Right hindlimb (tissue), 1 donor: ENCODE measurements around the gene ABCA3.

ENCODE experiments used
- DNase-seq: peaks from one replicate; pipeline ENCODE4 v3.0.0-alpha.2; 2018

ABCA3 gene

DNA sequence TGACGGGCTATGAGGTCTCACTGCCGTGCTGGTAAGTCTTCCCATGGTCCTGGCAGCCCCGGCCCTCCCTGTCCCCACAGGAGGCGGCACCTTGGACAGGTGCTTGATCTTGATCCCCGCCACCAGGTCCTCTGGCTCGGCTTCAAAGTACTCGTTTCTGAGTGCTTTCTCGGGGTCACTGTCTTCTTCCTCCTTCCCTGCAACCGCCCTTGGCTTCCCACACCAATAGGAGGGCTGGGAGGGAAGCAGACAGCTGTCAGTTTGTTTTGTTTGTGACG is 40.7 kb downstream of the ABCA3 start:
- DNase-seq, result peak; percentile 9

DNA sequence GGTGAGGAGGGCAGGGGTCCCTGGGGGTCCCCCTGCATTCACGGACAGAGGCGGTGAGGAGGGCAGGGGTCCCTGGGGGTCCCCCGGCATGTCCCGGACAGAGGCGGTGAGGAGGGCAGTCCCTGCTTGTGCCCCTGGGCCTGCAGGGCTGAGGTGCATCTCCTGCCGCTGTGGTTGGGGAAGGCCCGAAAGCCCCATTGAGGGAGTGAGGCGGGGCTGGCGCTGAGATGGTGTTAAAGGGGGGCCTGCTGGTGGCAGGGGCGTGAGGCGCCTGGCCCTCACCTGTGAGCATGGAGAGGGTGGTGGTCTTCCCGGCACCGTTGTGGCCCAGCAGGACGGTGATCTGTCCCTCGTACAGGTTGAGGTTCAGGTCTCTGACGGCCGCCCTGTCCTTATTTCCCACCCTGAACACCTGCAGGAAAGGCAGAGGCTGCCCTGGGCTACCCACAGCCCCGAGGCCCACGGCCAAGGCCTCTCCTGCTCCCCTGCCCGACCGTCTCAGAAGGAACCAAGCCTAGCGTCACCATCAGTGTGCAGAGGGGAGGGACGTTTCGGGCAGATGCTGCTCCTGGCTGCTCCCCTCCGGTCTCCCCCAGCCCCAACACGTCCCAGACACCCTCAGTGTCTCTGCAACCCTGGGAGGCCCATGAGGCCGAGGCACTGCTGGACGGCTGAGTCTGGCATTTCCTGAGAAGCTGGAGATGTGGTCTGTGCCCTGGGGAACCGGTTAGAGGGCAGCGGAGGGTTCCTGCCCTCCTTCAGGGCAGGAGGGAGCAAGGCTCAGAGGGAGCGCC is 41.2 kb downstream of the ABCA3 start:
- DNase-seq, result no peak

DNA sequence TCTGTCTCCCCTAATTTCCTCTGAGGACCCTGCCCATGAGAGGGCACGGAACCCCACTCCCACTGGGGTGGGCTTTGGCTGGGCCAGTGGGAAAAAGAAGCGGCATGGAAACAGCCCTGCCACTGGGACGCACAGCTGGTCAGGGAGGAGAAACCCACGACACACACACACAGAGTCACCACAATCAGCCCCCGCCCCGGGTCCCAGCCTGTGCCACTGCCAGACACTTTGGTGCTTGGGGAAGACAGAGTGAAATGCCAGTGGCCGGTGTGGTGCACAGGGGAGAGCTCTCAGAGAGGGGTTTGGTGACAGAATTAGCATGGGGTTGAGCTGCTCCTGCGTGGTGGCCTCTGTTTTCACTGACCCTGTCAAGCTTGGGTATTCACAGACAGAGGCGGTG is 41.9 kb downstream of the ABCA3 start:
- DNase-seq, result no peak

DNA sequence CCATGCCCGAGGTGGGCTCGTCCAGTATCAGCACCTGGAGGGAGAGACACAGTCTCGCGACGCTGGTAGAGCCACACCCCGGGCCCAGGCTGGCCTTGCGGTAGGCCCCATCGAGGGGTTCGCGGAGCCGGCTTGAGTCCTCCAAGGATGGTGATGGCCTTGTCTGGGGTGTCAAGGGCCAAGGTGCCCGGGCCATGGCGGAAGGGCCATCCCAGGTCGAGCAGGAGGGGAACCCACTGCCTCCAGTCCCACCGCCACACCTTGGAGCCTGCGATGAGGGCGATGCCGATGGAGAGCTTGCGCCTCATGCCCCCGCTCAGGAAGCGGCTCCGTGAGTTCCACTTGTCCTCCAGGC is 43.0 kb downstream of the ABCA3 start:
- DNase-seq, result no peak

DNA sequence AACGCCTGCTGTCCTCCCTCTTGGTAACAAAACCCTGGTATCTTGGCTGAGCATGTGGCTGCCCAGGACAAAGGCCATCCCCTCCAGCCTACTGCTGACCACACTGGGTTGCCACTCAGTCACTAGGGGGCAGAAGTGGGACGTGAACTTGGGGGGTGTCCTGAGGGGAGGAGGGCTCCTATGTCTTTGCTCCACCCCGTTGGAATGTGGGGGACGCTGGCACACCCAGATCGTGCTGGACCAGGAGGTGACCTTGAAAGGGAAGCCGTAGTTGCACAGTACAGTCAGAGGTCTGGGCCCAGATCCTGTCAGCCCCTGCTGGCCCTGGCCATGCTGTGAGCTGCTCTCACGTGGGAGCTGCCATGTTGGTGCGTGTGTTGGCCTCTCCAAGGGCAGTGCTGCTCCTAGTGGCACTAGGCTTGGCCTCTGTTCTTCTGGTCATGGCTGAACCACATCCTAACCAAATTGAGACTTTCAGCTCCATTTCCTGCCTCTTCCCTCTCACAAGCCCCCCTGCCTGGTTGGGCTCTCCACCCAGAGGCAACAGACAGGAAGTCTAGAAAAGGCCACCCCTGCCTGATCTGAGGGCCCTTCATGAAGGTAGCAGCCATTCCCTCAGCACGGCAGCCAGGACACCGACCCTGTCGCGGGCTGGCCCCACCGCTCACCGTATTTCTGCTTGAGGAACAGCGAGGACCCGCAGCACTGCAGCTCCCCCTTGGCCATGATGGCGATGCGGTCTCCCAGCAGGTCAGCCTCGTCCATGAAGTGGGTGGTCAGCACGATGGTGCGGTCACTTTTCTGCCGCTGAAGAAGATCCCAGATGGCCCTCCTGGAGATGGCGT is 43.6 kb downstream of the ABCA3 start:
- DNase-seq, result peak; percentile 28

DNA sequence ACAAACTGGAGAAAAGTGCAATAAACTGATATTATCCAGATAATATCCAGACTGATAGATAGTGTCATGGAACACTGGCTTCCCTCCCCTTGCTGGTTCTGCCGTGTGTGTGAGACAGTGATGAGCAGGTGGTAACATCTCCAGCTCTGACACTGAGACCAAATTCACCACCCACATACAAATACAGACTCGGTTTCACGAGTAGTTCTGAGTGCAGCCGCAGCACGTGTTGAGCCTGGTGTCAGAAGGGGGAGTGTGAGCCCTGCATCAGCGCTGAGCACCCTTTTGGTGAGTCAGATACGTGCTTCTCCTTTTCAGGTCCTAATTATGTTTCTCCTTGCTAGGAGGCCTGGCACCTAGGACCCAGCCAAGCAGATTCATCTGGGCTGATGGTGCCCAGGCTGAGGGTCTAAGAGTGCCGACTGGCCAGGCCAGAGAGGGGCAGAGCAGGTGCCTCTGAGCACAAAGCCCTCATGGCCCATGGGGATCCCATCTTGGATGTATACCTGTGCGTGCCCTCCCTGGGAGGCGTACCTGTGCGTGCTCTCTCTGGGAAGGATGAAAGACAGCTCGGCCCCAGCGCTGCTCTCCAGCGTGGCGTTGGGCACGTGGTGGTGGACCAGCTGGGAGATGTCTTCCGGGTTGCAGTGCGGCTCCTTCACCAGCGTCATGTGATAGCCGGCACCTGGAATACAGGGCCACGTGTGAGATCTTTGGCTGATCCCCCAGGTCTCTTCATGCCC is 45.3 kb downstream of the ABCA3 start:
- DNase-seq, result peak; percentile 11

DNA sequence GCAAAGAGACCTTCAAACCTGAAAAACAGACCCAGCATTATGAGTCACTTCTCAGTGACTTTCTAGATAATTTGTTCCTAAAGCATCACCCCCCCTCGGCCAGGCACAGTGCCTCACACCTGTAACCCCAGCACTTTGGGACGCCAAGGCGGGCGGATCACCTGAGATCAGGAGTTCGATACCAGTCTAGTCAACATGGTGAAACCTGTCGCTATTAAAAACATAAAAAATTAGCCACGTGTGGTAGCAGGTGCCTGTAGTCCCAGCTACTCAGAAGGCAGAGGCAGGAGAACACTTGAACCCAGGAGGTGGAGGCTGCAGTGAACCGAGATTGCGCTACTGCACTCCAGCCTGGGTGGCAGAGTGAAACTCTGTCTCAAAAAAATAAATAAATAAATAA is 48.3 kb downstream of the ABCA3 start:
- DNase-seq, result no peak

DNA sequence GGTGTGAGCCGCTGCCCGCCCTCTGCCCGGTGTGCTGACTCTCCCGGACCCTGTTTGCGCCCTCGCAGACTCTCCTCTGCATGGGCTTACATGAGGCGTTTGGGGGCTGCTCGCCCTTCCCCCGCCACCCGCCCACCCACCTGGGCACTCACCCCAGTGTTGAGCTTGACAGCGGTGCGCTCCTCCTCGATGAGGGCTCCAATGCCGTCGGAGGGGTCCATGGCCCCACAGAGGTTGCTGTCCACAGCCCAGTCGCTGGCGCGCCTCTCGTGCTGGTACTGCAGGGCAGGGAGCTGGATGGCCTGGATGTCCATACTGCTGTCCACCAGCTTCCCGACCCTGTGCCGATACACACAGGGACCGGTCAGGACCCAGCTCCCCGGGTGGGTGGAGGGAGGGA is 51.2 kb downstream of the ABCA3 start:
- DNase-seq, result no peak

DNA sequence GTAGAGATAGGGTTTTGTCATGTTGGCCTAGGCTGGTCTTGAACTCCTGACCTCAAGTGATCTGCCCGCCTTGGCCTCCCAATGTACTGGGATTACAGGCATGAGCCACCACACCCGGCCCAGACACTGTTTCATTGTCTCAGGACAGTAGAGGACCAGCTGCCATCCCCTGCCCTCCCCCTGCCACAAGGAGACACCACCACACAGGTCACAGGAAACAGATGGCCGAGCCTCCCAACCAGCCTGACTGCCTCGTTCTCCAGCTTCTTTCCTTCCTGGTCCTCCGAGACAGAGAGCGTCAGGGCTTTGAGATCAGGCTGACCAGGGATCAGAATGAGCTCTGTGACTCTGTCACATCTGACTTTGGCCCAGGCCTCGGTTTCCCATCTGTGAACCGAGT is 51.8 kb downstream of the ABCA3 start:
- DNase-seq, result no peak

DNA sequence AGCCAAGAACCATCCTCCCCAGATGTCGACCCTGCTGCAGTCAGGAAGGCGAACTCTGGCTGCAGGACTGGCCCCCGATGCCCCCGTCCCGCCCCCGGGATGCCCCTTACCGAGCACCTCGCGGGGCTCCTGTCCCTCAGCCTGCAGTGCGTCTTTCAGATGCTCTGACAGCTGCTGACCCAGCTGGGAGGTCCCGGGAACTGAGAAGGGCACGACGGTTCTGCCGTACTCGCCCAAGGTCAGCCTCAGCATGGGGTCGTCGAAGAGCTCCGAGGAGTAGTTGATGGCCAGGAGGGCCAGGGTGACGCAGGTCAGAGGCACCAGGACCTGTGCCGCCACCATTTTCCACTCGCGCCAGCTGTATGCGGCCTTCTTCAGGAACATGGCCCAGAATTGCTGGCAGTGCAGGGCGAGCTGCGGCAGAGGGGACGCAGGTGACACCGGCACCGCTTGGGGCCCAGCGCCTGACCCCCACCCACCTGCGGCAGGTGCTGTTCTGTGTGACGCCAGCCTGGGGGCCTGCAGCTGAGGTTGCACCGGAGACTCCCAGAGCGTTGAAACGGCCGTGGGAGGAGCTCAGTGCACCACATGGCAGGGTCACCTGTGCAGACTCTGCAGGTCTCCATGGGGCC is 52.5 kb downstream of the ABCA3 start:
- no peak for DNase-seq

DNA sequence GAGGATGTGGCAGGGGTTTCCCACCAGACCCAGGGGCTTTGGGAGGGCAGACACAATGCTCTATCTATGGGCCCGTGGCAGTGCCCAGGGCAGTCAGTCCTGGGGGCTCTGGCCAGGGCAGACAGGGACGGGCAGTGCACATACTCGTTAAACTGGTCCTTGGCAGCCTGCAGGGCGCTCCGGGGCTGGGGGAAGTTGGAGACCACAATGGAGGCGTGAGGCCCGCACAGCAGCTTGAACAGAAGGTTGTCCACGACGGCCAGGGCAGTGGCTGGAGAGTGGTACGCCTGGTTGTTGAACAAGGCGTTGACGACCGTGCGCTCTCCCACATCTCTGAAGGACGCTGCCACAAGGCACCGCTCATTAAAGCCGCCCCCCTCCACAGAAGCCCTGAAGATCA is 54.0 kb downstream of the ABCA3 start:
- peak; percentile 12 for DNase-seq

DNA sequence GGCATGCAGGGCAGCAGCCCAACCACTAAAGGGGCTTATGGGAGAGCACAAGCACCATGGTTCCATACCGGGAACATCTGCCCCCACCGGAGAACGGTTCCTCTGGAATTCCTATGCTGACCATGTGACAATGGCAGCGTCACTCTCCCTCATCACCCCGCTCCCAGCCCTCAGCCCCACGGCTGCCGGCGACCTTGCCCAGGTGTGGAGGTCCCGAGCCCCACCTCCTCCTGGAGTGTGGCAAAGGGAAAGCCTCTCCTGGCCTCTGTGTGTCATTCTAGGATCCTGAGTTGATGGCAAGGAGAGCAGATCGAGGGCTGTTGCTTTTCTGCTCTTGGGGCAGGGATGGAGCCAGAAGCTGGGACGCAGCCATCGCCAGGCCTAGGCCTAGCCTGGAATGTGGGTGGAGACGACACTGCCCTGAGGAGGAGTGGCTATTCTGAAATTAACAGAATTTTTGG is 54.8 kb downstream of the ABCA3 start:
- no peak for DNase-seq

DNA sequence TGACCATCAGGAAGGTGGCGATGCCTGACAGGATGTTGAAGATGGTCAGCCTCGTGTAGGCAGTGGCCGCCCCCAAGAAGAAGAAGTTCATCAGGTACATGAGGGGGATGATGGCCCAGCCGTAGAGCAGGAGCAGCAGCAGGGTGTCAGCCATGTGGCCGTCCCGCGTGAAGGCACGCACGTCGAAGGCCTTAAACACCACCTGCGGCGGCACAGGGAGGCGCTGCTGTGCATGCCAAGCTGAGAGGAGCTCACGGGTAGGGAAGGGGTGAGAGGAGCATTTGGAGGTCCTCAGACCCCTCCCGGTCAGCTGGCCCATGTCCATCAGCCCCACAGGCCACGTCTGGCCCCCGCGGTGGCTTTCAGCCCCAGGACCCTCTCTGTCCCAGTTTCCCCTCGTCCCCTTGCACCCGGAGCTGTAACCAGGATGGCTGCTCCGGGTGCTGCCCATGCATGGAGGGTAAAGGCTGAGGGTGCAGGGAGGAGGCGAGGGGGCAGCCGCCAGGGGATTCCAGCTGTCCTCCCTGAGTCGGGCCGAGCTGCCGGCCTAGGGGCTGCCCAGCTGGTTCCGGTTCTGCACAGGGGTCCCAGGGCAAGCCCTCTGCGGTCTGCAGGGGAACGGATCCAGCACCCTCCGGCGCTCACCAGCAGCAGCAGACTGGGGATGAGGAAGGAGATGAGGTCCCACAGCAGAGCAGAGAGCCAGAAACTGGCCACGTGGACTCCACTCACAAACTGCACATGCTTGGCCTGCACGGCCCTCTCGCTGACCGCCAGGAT is 55.5 kb downstream of the ABCA3 start:
- no peak for DNase-seq

DNA sequence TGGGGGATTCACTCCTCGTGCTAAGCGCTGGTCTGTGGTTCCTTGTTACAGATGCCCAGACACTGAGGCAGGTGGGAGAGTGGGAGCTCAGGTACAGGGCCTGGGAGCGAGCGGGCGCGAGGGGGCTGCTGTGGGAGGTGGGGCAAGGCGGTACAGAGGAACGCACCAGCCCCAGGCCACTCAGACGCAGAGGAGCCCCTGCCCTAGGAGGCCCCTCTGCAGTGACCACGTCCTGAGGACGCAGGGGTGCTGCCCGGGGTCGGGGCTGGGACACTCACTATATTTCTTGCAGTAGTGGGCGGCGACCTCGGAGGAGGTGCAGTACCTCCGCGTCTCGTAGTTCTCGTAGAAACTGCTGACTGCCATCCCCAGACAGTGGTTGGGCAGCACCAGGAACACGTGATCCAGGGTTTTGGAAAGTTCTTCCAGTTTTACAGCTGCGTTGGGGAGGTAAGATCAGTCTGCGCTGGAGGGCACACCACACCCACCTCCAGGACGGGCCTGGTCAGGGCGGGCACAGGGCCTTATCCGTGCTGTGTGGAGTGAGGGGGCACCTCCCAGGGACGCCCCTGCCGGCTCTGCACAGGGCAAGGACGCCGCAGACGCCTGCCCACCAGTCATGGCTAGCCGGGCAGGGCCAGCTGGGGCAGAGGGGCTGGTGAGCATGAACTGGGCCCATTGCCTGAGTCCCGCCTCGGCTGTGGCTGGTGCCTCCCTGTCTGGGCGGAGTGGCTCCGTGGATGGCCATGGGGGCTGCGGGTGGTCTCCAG is 56.3 kb downstream of the ABCA3 start:
- no peak for DNase-seq

DNA sequence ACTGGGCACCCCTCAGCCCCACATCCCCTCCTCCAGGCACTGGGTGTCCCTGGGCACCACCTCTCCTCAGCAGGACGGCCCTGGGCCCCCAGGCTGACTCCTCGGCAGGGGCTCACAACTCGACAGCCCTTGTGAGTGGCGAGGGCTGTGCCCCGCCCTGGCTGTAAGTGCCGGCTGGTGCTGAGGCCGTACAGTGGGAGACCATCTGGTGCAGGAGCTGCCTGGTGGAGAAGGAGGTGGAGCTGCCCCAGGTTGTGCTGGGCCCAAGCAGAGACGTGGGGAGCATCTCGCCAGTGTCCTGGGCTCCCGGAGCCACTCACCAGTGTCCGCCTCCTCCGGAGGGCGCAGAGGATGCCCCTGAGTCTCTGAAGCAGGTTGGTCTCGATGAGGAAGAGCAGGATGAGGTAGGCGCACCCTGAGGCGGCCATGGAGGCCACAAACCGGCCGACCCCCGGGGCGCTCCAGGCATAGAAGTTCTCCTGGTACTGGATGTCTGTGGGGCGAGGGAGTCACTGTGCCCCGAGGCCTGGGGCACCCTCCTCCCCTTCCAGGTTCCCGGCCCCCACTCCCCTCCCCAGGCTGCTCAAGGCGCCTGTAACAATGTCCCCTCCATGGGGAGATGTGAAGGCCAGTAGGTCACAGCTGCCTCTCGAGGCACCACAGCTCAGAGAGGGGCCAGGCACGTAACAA is 57.5 kb downstream of the ABCA3 start:
- DNase-seq, result no peak

DNA sequence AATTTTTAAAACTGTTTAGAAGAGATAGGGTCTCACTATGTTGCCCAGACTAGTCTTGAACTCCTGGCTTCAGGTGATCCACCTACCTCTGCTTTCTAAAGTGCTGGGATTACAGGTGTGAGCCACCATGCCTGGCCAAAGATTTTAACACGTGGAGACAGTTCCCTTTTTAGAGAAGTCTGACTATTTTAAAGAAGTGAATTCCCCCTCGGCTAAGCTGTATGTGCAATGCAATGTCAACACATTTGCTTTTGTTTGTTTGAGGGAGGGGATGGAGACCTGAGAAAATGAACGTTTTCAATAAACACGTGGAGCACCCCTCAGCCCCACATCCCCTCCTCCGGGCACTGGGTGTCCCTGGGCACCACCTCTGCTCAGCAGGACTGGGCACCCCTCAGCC is 58.3 kb downstream of the ABCA3 start:
- no peak for DNase-seq

DNA sequence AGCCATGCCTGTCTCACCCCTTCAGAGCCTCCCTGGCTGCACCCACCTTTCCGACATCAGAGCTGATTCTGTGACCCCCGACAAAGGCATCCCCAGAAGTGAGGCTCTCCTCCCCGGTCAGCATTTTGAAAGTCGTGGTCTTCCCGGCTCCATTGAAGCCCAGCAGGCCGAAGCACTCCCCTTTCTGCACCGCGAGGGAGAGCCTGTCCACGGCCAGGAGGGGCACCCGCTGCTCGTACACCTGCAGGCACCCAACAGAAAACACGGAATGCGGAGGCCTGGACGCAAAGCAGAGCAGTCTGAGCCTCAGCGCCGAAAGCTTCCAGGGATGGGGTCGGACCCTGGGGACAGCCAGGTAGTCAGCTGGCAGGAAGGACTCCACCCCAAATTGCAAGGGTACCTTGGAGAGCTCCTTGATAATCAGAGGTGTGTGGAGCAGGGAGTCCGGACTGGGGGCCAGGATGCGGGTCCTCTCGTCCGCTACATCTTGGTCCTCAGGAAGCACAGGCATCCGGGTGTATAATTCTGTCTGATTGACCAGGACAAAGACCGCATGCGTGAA is 59.5 kb downstream of the ABCA3 start:
- no peak for DNase-seq

DNA sequence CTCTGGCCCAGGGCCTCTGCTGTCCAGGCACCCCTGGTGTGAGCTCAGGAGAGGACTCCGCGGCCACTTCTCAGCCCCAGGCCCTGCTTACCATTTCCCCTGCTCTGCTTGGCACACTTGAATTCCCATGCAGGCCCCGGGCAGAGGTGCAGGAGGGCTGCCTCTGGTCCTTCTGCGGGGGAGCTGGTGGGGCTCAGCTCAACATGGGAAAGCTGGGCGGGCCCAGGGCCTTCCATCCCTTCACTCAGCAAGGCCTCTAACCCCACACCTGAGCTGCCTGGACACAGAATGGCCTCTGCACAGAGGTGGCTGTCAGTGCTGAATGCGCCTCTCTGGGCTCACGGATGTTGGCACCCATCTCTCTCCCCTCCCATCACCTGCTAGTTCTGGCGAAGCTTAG is 60.1 kb downstream of the ABCA3 start:
- DNase-seq, result no peak

DNA sequence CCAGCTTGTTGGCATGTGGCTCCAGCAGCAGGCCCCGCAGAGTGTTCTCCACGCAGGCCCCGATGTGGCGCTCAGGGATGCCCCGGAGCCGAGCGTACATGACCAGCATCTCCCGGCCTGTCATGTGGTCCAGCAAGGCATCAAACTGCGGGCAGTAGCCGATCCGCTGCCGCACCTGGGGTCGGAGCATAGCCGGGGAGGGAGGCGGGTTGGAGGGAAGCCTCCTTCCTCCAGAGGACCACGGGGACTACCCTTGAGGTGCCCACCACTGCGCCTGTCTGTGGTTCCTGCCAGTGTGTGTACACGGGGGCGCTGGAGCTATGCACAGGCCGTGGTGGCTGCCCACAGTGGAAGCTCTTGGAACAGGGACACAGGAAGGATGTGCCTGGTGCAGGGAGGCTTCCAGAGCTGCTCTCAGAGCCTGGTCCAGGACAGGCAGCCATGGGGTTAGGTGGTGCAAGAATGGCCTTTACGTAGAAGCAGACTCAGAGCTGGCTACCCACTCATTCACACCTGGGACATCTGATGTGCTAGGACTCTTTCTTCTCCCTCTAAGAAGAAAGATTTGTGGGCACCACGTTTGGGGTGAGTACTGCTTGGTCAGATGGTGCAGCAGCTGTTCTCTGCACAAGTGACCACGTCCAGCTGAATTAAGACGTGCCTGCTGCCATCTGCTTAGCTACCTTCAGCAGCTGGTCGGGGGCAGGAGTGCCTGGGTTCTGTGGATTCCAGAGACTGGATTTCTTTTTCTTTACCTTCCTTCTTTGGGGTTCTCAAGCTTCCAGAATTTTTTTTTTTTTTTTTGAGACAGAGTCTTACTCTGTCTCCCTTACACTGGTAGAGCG is 61.4 kb downstream of the ABCA3 start:
- no peak for DNase-seq

DNA sequence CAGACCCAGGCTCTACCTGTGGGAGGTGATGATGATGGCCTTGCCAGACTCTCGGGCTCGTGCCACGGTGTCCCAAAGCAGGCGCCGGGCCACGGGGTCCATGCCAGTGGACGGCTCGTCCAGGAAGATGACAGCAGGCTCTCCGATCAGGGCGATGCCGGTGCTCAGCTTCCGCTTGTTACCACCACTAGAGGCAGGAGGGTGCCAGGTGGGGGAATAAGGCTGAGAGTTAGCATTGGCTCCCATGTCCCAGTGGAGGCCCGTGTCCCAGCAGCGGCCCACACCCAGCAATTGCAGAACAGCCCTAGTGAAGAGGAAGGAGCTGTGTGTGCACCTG is 62.3 kb downstream of the ABCA3 start:
- DNase-seq, result no peak
